Fibroblast of skin of back (primary cell): ENCODE measurements around the gene AP5Z1.
"Not testable (repeated sequence)": the region's sequence is repeated elsewhere in the genome, so short reads cannot be mapped to it uniquely, and the experiment has no call there.

Experiments
- DNase-seq: peaks from one replicate; pipeline ENCODE4 v3.0.0-alpha.2; 2013

Gene AP5Z1

DNA sequence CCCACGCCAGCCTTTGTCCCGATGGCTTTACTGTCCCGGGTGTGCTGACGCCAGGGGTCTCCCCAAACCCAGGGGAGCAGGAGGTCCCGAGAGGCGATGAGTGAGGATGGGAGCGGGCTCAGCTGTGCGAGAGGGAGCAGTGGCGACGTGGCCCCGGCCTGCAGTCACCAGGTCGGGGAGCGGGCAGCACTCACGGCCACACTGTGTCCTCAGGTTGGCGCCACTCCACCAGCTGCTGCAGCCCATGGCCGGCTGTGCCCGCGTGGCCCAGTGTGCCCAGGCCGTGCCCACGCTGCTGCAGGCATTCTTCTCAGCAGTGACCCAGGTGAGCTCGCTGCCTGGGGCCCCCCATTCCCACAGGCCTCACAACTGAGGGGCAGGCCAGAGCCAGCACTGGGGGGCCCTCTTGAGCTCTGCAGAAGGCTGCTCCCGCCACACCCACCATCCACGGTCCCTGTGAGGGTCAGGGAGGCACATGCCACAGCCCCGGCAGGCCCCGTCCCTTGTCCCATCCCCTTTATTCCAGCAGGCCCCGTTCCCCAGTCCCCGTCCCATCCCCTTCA is 13.3 kb downstream of the AP5Z1 start:
- DNase-seq, result no peak

DNA sequence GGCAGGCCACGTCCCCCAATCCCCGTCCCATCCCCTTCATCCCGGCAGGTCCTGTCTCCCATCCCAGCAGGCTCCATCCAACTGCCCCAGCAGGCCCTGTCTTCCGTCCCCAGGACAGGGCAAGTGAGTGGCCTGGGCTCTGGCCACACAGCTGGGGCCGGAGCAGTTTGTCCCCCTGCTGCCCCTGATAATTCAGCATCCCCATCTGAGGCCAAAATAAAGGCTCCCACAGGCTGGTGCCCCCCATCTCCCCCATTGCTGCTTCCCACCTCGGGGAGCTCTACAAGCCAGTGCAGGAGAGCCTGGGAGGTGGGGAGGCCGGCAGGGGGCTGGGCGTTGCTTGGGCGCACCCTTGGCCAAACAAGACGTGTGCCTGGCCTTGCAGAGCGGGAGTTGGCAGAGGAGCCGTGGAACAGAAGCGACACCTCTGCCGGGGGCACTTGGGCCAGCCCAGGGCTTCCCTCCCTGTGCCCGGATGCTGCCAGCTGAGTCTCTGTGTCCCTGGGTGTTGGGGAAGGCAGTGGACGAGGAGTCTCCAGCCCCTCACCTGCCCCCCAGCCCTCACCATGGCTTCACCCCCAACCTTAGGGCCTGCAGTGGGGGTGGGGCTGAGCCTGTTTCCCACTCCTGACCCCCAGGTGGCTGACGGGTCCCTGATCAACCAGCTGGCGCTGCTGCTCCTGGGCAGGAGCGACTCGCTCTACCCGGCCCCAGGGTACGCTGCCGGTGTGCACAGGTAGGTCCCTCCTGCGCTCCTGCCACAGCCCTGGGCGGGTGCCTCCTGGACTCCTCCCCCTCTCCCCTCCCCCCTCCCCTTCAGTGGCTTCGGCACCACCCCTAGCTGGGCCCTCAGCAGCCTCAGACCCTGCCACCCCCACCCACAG is 14.0 kb downstream of the AP5Z1 start:
- DNase-seq, result no peak

DNA sequence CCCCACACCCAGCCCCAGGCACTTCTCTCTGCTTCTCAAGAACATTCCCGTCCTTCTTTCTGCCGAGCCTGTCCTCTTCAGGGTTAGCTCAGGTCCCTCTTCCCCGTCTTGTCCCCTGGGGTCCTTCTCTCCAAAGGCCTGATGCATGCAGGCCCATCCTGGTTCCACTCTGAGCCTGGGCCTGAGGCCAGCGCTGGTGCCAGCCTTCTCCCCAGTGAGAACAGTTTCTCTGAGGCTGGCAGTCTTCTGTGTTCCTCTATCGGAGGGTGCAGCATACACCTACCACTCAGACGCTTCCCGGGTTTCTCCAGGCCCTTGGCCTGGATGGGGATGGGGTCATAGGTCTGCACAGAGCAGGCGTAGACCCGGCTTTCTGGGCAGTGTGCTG is 14.6 kb downstream of the AP5Z1 start:
- DNase-seq, result no peak

DNA sequence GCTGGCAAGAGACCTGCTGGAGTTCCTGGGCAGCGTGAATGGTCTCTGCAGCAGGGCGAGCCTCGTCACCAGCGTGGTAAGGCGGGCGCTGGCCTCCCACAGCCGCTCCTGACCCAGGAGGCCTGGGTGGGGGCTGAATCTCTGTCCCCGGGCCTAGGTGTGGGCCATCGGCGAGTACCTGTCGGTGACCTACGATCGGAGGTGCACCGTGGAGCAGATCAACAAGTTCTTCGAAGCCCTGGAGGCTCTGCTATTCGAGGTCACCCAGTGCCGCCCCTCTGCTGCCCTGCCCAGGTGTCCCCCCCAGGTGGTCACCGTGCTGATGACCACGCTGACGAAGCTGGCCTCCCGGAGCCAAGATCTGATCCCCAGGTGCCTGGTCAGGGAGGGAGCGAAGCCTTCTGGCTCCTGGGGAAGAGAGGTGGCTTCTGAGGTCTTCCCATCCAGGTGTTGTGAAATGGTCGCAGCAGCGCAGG is 15.1 kb downstream of the AP5Z1 start:
- no peak for DNase-seq

DNA sequence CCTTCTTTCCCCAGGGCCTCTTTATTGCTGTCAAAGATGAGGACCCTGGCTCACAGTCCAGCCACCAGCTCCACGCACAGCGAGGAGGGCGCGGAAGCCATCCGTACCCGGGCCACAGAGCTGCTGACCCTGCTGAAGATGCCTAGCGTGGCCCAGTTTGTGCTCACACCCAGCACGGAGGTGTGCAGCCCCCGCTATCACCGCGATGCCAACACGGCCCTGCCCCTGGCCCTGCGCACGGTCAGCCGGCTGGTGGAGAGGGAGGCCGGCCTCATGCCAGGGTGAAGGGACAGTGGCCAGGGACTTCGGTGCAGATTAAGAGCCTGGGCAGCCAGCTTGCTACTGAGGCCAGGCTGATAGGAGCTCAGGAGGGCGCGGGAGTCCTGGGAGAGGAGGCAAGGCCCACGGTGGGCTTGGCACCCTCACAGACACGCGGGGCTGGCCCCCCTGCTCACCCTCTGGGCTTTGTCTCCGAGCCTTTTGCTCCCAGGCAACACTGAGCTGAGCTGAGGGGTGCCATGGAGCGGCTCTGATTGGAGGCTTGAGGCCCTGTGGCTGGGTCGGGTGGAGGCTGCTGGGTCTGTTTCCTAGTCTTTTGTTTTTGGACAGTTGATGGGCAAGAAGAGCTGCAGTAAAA is 15.8 kb downstream of the AP5Z1 start:
- DNase-seq, result no peak

DNA sequence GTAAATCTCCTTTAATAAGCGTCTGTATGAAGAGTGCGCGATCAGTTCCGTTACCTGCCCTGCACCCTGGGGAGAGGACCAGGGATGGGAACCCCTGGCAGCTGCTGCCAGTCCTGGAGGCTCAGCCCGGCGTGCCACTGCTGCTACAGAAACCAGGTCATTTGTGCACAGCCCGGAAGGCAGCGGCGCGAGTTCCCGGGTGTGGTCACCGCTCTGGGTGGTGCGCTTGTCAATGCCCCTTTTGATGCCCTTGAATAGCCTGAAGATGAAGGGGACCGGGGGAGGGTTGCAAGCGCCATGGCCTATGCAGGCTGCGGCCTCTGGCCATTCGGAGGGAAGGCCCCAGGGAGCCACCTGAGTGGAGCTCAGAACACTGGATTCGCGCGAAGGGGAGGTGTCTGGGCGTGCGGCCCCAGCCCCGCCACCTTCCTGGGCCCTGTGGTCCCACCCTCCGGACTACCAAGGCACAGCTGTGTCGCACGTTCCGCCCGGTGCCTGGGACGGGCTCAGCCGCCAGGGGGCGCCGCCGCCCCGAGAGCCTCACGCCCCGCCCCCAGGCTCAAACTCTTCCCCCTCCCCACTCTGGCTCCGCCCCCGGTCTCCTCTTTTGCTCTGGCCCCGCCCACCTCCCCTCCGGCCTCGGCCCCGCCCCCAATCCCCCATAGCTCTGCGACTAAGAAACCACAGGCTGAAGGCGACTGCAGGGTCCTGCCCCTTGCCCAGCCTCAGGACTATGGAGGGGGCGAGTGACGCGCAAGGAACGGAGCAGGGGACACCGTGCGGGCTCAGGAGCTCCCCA is 16.5 kb downstream of the AP5Z1 start:
- DNase-seq, result peak; percentile 58

DNA sequence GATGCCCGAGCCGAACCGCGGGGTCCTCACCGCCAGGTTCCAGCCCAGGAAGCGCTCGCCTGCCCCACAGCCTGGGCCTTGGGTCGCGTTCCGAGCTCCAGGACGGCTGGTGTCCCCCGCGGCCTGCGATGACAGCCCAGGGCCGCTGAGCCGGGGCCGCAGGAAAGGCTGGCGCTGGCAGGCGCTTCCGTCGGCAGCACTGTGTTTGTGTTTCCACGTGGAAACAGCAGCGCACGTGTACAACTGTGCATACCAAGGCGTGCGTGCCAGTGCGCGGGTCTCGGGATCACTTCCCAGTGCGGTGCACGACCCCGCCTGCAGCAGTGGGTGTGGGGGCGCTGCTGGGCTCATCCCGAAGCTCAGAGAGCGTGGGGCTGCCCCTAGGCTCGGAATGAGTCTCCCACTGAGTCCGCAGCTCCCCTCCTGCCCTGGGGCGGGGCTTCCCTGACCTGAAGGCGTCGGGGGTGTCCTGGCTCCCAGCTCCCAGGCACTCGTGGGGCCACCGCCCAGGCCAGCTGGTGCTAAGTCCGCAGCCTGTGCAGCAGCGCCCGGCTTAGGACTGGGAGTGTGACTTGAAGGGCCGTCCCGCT is 17.2 kb downstream of the AP5Z1 start:
- DNase-seq, result peak; percentile 20

DNA sequence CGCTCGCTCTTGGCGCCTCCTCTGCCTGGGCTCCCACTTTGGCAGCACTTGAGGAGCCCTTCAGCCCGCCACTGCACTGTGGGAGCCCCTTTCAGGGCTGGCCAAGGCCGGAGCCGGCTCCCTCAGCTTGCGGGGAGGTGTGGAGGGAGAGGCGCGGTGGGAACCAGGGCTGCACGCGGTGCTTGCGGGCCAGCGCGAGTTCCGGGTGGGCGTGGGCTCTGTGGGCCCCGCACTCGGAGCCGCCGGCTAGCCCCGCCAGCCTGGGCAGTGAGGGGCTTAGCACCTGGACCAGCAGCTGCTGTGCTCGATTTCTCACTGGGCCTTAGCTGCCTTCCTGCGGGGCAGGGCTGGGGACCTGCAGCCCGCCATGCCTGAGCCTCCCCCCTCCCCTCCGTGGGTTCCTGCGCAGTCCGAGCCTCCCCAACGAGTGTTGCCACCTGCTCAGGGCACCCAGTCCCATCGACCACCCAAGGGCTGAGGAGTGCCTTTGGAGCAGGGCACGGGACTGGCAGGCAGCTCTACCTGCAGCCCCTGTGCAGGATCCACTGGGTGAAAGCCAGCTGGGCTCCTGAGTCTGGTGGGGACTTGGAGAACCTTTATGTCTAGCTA is 18.1 kb downstream of the AP5Z1 start:
- DNase-seq, result not testable (repeated sequence)

DNA sequence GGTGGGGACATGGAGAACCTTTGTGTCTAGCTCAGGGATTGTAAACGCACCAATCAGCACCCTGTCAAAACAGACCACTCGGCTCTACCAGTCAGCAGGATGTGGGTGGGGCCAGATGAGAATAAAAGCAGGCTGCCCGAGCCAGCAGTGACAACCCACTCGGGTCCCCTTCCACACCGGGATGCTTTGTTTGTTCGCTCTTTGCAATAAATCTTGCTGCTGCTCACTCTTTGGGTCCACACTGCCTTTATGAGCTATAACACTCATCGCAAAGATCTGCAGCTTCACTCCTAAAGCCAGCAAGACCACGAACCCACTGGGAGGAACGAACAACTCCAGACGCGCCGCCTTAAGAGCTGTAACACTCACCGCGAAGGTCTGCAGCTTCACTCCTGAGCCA is 18.7 kb downstream of the AP5Z1 start:
- not testable (repeated sequence) for DNase-seq

DNA sequence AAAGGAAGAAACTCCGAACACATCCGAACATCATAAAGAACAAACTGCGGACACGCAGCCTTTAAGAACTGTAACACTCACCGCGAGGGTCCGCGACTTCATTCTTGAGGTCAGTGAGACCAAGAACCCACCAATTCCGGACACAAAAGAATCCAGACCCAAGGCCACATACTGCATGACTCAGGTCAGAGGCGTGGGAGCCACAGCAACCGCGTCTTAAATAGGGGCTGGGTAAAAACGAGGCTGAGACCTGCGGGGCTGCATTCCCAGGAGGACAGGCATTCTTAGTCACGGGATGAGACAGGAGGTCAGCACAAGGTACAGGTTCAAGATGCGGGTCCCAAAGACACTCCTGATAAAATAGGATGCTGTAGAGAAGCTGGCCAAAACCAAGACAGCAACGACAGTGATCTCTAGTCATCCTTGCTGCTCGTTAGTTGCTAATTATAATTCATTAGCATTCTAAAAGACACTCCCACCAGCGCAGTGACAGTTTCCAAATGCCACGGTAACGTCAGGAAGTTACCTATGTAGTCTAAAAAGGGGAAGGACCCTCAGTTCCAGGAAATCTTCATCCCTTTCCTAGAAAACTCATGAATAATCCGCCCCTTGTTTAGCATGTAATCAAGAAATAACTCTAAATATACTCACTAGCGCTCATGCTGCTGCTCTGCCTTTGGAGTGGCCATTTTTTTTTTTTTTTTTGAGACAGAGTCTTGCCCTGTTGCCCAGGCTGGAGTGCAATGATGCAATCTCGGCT is 19.3 kb downstream of the AP5Z1 start:
- DNase-seq, result peak; percentile 43

DNA sequence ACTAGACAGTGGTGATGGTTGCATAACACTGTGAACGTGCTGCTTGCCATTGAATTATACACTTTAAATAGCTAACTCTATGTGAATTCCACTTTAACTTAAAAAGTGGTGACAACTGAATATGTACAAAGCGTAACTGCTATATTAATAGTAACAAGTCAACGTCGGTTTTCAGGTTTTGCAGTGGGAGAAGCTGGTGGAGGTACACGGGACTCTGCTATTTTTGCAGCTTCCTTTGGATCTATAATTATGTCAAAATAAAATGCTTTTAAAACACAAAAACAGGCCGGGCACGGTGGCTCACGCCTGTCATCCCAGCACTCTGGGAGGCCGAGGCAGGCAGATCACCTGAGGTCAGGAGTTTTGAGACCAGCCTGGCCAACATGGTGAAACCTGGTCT is 21.0 kb downstream of the AP5Z1 start:
- DNase-seq, result no peak

DNA sequence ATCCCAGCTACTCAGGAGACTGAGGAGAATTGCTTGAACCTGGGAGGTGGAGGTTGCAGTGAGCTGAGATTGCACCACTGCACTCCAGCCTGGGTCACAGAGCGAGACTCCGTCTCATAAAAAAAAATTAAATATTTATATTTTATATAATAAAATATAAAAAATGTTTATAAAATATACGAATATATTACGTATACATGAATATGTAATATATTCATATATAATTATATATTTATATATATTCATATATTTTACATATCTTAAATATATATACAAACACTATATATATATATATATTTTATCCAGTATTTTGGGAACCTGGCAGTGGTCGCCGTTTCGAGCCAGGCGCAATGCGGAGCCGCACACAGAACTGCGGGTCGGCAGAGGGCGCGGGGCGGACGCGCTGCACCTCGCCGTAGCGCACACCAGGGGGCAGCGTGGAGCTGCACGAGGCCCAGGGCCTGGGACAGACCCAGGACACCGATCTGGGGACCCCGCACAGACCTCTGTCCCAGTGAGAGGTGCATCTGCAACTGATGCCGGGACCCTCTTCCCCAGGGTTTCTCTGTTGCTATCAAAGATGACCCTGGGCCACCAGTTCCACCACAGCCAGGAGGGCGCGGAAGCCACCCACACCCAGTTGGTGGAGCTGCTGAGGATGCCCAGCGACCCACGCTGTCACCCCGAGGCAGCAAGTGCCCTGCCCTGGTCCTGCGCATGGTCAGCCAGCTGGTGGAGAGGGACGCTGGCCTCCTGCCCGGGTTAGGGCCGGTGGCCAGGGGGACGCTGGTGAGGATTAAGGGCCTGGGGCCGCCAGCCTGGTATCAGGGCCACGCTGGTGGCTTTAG is 22.7 kb downstream of the AP5Z1 start:
- peak; percentile 31 for DNase-seq

DNA sequence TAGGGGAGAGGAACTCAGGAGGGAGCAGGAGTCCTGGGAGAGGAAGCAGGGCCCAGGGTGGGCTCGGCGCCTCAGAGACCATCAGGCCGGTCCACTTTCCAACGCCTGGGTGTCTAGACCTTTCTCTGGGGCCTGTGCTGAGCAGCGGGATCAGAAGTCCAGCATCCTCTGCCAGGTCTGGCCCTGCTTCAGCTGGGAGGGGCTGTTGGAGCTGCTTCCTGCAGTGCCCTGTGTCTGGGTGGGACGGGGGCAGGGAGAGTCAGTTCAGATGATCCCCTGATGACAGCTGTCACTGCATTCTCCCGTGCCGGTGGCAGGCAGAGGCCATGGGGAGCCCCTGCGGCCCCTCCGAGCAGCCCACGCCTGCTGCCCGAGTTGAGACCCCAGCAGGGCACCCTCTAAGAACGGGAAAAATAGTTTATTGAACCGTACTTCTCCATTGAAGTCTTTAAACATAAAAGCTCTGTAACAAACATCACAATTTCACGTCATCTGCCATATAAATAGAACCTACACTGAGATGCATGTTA is 23.3 kb downstream of the AP5Z1 start:
- DNase-seq, result no peak

DNA sequence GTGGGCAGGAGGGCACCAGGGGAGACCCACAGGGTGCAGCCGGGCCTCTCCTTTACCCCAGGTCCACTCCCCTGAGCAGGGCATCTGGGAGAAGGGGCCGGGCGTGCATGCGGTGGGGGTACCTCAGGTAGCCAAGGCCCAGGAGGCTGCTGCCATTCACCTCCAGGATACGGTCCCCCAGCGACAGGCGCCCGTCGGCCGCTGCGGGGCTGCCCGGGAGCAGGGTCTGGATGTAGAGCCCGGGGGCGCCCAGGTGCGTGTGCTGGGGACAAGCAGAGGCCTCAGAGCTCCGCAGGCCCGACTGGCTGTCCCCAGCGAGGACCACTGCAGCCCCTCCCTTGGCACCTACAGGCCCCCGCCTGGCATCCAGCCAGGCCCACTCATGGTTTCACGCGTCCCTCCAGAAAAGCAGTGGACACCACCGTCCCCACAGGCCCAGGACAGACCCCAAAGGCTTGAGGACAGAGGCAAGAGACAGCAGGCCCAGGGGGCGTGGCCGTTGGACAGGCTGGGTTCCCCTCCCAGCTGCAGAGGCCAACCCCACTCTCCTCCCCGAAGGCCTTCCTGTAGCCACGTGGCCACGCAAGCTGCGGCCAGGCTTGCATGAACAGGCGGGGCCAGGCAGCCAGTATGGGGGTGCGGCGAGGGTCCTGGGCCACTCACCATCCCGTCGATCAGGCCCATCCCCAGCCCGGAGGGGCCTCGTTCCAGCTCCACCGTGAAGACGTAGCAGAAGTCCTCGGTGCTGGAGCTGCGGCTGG is 24.3 kb downstream of the AP5Z1 start:
- DNase-seq, result no peak

DNA sequence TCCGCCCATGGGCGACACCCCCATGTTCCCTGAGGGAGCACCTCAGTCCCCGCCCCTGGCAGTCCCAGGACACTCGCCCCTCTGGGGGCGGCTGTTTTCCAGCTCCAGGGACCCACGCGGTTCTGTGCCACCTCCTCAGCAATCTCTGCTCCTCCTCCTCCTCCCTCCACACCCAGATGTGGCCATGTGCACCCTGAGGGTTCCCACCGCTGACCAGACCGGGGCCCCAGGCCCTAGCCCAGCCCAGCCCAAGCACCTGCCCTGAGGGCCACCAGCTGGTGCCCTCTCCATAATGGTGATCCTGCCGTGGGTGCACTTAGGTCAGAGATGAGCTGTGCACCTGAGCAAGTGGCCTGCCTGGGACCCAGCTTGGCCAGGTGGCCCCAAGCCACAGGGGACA is 25.1 kb downstream of the AP5Z1 start:
- no peak for DNase-seq

DNA sequence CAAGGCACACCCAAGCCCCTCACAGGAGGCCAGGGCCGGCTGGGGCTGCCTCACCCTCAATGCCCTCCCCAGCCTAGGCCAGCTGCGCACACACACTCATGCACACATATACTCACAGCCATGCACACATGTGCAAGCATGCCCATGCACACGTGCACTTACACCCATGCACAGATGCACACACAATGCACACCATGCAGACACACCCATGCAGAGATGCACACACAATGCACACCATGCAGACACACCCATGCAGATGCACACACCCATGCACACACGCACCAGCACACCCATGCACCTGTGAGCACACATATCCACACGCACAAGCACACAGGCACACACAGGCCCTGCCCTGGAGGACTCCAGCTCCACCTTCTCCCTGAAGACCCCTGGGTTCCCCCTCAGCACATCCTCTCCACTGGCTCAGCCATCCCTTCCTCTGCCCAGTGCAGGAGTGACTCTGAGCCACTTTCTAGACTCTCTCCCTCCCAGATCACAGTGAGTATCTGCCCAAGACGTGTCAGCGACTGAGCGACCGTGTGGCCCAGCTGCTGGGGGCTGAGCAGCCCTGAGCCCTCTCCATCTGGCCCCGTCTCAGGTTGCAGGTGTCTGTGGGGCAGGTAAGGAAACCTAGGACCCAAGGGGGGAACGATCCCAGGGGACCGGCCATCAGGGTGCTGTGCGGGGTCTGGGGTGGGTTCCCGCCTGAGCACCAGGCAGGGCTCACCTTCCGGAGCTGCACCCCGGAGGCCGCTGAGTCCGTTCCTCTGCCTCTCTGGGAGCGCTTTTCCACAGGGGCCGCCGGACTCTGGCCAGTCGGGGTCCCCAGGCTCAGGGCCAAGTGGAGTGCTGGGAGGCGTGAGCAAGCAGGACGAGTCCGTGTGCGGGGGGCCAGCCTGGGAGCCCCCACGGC is 25.8 kb downstream of the AP5Z1 start:
- DNase-seq, result no peak

DNA sequence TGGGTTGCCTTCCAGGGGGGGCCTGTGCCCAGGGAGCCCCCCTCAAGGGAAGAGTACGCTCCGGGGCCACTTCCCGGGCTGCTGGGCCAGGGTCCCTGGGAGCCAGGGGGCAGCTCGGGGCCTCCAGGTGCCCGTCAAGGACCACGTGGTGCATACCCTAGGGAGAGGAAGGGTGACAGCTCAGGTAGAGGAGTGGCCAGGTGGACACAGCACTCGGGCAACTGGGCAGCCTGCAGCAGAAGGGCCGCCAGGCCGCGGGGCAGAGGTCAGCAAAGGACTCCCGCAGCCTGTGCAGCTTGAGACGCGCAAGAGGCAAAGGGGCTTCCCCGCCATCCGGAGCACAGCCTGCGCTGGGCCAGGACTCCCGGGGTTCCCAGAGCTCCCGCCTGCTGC is 26.4 kb downstream of the AP5Z1 start:
- no peak for DNase-seq

DNA sequence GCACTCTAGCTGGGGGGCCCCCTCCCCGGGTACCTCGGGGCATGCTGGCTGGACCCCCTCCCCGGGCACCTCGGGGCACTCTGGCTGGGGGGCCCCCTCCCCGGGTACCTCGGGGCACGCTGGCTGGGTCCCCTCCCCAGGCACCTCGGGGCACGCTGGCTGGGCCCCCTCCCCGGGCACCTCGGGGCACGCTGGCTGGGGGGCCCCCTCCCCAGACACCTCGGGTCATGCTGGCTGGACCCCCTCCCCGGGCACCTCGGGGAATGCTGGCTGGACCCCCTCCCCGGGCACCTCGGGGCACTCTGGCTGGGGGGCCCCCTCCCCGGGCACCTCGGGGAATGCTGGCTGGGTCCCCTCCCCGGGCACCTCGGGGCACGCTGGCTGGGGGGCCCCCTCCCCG is 27.2 kb downstream of the AP5Z1 start:
- not testable (repeated sequence) for DNase-seq
